ENCODE measurements around the gene HYDIN.

DNA sequence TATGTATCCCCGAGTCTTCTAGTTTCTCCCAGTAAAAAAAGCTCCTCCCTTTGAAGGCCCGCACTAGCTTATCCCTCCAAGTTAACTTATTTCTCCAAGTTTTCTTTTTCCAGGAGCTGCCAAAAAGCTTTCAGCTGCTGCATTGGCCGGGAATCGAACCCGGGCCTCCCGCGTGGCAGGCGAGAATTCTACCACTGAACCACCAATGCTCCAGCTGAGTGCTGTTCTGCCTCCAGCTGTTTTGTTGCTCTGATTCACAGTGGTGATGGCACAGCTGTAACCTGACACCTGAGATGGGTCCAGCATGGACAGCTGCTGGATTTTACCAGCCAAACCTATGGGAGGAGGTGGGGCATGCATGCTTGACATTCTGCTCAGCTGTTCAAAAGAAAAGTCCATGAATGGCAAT is 451.6 kb downstream of the HYDIN start:
- TF ChIP-seq, protein P1, sequence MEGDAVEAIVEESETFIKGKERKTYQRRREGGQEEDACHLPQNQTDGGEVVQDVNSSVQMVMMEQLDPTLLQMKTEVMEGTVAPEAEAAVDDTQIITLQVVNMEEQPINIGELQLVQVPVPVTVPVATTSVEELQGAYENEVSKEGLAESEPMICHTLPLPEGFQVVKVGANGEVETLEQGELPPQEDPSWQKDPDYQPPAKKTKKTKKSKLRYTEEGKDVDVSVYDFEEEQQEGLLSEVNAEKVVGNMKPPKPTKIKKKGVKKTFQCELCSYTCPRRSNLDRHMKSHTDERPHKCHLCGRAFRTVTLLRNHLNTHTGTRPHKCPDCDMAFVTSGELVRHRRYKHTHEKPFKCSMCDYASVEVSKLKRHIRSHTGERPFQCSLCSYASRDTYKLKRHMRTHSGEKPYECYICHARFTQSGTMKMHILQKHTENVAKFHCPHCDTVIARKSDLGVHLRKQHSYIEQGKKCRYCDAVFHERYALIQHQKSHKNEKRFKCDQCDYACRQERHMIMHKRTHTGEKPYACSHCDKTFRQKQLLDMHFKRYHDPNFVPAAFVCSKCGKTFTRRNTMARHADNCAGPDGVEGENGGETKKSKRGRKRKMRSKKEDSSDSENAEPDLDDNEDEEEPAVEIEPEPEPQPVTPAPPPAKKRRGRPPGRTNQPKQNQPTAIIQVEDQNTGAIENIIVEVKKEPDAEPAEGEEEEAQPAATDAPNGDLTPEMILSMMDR (IDR thresholded peaks at IDR 0.05): no peak
- no peak for TF ChIP-seq EP300 (IDR thresholded peaks at IDR 0.05)
- TF ChIP-seq POLR2AphosphoS5 (IDR thresholded peaks at IDR 0.05): peak in 3 of 4 donors; percentile 19 to 29 (median 28)
- no peak for TF ChIP-seq POLR2A (IDR thresholded peaks at IDR 0.05)

All from sigmoid colon (tissue), 4 donors.